Nephron progenitor cell (in vitro differentiated cells): ENCODE data around the gene CDKN2B-AS1.

Experiments
- DNase-seq: peaks from one replicate; pipeline ENCODE4 v3.0.0; 2021
- H3K27ac Mint-ChIP-seq: 2 replicates; pipeline ENCODE4 v1.8.0; 2021; ENCODE audit warnings: mild to moderate bottlenecking, moderate library complexity, mixed read lengths
- H3K27me3 Mint-ChIP-seq: 2 replicates; pipeline ENCODE4 v1.8.0; 2021; ENCODE audit warnings: mild to moderate bottlenecking, low read depth, mixed read lengths; ENCODE audit not compliant: poor library complexity
- H3K36me3 Mint-ChIP-seq: 2 replicates; pipeline ENCODE4 v1.8.0; 2021; ENCODE audit warnings: low read depth, mixed read lengths
- H3K4me1 Mint-ChIP-seq: 2 replicates; pipeline ENCODE4 v1.8.0; 2021; ENCODE audit warnings: mixed read lengths
- H3K4me3 Mint-ChIP-seq: 2 replicates; pipeline ENCODE4 v1.8.0; 2021; ENCODE audit warnings: mild to moderate bottlenecking, moderate library complexity, mixed read lengths
- H3K9me3 Mint-ChIP-seq: 2 replicates; pipeline ENCODE4 v1.8.0; 2021; ENCODE audit warnings: mild to moderate bottlenecking, moderate library complexity, mixed read lengths
- TF ChIP-seq, protein P1 (sequence below): fragments of 200-600 bp; sonication (generic); IDR thresholded peaks from 2 replicates; pipeline ENCODE4 v1.5.0; 2021; ENCODE audit warnings: antibody characterized with exemption

Gene CDKN2B-AS1

DNA sequence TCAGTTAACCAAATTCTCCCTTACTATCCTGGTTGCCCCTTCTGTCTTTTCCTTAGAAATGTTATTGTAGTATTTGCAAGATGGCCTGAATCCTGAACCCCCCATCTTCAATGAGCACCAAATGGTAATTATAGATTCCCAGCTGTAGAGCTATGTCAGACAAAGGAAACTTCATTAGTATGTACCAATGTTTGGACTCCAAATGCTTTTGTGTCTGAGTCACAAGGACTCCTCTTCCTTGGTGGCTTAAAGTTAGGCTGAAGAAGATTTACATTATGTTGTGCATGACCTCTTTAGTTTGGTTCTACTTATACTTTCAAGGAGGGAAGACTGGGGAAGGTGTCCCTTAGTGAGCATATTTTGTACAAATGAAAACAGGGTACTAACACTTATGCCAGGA lies 120.4 kb downstream of the CDKN2B-AS1 start:
- no peaks in the 10 kb centered on the region for H3K27me3 Mint-ChIP-seq
- no peak overlapping the region for H3K27ac Mint-ChIP-seq
- peaks cover 43% of the 10 kb centered on the region for H3K4me1 Mint-ChIP-seq
- no peaks in the 10 kb centered on the region for H3K36me3 Mint-ChIP-seq
- no peaks in the 10 kb centered on the region for H3K9me3 Mint-ChIP-seq
- no peak overlapping the region for H3K4me3 Mint-ChIP-seq
- TF ChIP-seq, protein P1, sequence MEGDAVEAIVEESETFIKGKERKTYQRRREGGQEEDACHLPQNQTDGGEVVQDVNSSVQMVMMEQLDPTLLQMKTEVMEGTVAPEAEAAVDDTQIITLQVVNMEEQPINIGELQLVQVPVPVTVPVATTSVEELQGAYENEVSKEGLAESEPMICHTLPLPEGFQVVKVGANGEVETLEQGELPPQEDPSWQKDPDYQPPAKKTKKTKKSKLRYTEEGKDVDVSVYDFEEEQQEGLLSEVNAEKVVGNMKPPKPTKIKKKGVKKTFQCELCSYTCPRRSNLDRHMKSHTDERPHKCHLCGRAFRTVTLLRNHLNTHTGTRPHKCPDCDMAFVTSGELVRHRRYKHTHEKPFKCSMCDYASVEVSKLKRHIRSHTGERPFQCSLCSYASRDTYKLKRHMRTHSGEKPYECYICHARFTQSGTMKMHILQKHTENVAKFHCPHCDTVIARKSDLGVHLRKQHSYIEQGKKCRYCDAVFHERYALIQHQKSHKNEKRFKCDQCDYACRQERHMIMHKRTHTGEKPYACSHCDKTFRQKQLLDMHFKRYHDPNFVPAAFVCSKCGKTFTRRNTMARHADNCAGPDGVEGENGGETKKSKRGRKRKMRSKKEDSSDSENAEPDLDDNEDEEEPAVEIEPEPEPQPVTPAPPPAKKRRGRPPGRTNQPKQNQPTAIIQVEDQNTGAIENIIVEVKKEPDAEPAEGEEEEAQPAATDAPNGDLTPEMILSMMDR = no peak
- DNase-seq = no peak

GRCh38 chr9:22116758-22117157 lies 122.2 kb downstream of the CDKN2B-AS1 start:
- Mint-ChIP-seq H3K9me3 (peaks cover 3% of the 10 kb centered on the region), H3K27ac (no peak overlapping the region), H3K27me3 (peaks cover 3% of the 10 kb centered on the region), H3K4me3 (peak overlapping the region; percentile 21), H3K36me3 (peaks cover 1% of the 10 kb centered on the region), H3K4me1 (peaks cover 43% of the 10 kb centered on the region)
- DNase-seq = no peak
- TF ChIP-seq, protein P1 = no peak

DNA sequence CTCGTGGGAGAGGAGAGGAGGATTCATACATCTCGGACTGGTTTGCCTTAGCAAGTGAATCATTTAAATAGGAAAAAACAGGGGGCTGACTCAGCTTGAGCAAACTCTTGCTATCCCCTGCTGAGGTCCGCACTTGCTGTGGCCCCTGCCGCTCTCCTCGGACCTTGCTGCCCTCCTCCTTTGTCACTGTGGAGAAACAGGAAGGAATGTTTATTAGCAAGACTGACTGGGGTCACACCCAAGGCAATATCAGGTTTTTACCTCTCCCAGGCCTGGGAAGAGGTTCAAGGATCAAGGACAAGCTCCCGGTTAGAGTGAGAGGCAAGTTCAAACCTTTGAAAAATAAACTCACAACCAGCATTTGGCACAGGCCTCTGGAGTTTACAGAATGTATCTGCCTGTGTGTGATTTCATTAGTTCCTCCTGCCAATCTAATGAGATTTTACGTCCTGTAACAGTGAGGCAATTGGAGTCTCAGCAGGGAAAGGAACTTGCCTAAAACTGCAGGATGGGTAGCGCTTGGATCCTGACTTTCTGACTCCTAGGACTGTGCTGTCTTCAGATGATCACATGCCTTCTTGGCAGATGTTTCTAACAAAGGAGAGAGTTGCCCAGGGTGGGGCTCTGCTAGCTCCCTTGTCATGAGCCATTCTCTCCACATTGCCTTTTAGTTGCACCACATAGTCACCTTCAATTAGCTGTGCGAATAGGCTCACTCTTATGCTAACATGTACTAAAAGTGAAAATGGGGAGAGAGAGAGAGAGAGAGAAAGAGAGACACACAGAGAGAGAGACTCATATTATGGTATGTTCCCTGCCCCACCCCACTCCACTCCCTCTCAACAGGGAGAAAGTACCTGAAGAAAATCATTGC lies 123.2 kb downstream of the CDKN2B-AS1 start:
- DNase-seq = peak; percentile 10
- Mint-ChIP-seq H3K36me3 (peaks cover 11% of the 10 kb centered on the region), H3K9me3 (peaks cover 13% of the 10 kb centered on the region), H3K4me3 (no peak overlapping the region), H3K27ac (peak overlapping the region; percentile 60), H3K27me3 (peaks cover 3% of the 10 kb centered on the region), H3K4me1 (peaks cover 36% of the 10 kb centered on the region)
- TF ChIP-seq, protein P1 = no peak

GRCh38 chr9:22118810-22119521 lies 124.4 kb downstream of the CDKN2B-AS1 start:
- peaks cover 38% of the 10 kb centered on the region for H3K4me1 Mint-ChIP-seq
- no peak overlapping the region for H3K27ac Mint-ChIP-seq
- TF ChIP-seq, protein P1 = no peak
- no peak overlapping the region for H3K4me3 Mint-ChIP-seq
- peaks cover 16% of the 10 kb centered on the region for H3K36me3 Mint-ChIP-seq
- peaks cover 3% of the 10 kb centered on the region for H3K27me3 Mint-ChIP-seq
- DNase-seq = no peak
- H3K9me3 Mint-ChIP-seq = peaks cover 23% of the 10 kb centered on the region

DNA sequence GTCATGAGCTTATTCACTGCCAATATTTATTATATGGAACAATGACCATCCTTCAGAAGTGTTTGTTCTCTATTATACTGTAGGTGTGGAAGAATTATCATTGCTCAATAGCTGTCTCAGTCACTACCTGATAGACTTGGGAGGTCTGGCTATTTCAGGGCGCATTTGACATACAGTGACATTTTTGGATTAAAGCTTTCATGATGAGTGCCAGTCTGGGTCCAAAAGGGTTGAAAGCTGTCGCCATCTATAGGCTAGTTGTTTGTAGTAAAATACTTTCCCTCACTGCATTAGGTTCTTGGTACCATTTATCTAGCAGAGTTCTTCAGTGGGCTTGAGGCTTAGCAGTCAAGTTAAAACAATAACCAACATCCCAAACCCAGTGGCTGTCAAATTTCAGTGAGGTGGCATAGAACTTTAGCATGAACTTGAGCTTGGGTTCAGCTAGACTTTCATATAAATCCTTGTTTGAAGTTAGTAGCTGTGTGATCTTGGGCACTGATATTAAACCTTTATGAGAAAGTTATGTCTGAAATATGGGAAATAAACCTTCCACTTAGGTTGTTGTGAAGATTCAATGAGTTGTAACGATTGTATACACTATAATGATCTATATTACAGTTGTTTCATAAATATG lies 125.0 kb downstream of the CDKN2B-AS1 start:
- peaks cover 23% of the 10 kb centered on the region for H3K9me3 Mint-ChIP-seq
- H3K36me3 Mint-ChIP-seq = peaks cover 16% of the 10 kb centered on the region
- TF ChIP-seq, protein P1 = no peak
- H3K4me3 Mint-ChIP-seq = no peak overlapping the region
- H3K27ac Mint-ChIP-seq = no peak overlapping the region
- no peak for DNase-seq
- peaks cover 44% of the 10 kb centered on the region for H3K4me1 Mint-ChIP-seq
- H3K27me3 Mint-ChIP-seq = peaks cover 3% of the 10 kb centered on the region
